ENCODE measurements around the gene FXYD2.
"Not testable (repeated sequence)": the region's sequence is repeated elsewhere in the genome, so short reads cannot be mapped to it uniquely, and the experiment has no call there.

Gene FXYD2

DNA sequence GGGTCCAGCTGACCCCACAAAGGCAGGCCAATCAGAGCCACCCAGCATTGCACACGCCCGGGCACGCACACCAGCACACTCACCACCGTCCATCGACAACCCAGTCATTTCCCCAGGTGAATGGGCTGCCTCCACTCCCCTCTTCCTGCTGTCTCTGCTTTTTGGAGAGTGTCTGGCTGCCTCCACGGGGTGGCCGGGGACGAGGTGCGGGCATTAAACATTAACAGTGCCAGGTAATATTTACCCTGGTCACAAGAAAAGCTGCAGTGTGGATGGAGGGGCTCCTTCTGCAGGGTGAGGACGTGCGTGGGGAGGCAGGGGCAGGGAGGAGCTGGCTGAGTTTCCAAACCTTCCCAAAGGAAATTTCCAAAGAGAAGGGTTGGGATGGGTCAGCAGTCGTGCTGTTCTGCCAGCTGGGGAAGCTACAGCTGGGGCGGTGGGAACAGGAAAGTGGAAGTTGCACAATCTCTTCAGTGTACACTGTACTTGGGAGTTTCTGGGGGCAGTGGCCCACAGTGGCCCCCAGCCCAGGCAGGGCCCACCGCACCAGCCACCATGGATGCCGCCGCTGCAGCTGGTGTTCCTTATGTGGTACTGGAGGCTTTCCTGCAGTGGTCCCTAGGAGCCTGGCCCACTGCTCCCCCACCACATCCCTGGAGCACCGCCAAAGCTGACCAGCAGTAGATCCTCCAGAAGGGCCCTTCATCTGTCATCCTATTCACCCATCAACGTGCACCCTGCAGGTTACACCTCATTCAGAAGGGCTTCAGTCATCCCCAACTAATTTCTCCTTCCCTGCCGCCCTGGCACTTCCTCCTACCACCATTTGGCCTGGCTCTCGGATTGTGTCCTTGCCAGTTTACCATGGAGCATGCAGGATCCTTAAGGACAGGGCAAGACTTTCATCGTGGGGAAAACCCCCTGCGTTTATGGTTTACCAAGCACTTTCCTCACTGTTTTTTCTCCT, at the start of gene FXYD2:
TSS of gene FXYD2 (minus strand) at position 174 of the 967 bp plus-strand sequence. CDS start at position 108, 66 bp downstream.
- DNase-seq (ENCODE audit: low read depth in 2 of 2), result no peak

DNA sequence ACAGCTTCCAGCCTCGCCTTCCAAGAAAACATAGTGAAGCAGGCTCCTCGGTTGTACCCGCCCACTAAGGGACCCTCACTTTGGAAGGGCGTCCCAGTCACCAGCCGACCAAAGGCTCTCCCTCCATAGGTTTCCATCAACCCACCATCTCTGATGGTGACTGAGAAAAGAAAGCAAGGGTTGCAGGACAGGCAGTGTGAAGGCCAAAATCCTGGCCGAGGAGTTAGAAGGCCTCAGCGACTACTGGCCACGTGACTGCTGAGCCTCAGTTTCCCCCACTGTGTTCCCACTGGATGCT, 49.2 kb upstream of the FXYD2 start:
- DNase-seq (ENCODE audit: low read depth in 2 of 2), result no peak

DNA sequence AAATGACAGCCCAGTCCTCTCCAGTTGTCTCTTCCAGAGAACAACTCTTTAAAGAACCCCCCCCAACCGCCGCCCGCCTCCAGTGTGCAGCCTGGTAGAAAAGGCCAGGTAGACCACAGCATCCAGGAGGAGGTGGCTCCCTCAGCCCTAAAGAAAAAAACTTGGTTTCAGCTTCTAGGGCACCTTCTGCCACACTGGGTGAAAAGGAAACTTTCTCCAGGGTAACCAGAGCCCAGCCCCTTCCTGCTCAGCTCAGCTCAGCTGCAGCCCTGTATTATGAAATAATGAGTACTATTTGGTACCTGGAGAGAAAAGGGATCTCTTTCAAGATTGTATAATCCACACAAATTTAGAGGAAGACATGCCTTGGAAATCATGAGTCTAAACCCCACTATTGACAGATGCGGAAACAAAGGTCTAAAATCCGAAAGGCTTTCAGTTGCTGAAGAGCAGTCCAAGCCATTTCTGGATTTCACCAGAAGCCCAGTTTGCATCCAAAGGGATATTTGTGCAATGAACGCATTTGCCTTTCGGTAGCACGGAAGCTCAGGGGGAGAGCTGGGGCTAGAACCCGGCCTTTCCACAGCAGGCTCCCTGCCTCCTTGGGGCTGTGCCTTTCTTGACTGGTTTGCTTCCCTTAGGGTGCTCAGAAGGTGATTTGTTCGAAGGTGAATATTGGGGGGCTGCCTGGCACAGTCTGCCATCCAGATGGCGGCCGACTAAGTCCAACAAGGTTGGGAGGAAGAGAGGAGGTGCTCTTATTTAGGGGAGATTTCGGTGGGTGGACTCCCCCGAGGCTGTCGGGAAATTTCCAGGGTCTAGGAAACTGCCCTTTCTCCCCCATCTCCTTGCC, 48.7 kb upstream of the FXYD2 start:
- no peak for DNase-seq (ENCODE audit: low read depth in 2 of 2)

DNA sequence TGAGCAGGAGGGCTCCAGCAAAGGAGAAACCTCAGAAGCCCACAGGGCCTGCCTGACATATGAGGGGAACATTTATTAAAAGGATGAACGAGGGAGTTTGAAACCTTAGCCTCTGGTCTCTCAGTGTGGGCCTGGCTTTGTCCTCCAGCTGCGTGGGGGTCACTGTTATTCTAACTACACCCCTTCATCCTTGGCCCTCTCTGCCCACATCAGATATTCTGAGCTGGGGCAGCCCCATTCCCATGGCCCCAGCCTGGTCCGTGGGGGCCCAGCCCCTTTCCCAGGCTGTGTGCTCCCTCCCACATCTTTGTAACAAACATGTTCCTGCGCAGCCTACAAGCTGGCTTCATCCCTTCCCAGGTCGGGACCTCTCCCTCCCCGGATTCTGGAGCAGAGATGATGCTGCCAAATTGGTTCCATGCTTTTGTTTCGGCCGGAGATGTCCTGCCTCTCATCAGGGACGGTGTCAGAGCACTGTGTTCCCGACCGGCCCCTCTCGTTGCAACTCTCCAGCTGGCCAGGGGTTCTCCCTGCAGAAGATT, 47.9 kb upstream of the FXYD2 start:
- DNase-seq (ENCODE audit: low read depth in 2 of 2), result no peak

DNA sequence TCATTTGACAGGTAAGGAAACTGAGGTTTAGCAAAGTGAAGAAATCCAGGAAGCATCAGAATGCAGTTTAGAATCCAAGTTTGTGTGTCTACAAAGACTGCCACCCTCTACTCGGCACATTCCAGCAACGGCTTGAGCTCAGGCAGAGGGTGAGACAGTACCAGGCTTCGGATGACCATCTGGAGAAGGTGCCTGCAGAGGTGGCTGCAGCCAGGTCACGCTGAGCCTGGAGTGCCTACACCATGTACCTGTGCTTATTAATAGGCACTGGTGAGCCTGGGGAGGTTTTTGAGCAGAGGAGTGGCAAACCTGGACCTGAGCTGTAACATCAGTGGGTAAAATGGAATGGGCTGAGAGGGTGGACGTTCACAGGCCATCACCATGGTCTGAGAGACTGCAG, 47.2 kb upstream of the FXYD2 start:
- no peak for DNase-seq (ENCODE audit: low read depth in 2 of 2)

DNA sequence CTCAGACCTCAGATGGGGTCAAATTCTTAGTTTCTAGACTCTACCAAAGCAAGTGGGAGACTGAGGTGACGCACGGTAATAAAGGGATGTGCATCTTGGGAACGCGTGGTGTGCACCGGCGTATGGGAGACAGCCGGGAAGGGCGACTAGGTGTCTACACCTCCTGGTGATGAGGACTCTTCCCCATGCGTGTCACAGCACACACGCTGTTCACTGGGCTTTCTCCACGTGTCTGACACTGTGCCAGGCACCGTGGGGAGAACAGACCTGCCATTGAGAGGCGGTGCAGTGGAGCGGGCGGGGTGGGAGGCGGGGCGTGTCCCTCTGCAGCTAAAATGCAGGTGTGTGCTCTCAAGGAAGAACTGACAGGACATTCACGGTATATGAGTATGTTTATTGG, 46.6 kb upstream of the FXYD2 start:
- DNase-seq (ENCODE audit: low read depth in 2 of 2), result no peak

DNA sequence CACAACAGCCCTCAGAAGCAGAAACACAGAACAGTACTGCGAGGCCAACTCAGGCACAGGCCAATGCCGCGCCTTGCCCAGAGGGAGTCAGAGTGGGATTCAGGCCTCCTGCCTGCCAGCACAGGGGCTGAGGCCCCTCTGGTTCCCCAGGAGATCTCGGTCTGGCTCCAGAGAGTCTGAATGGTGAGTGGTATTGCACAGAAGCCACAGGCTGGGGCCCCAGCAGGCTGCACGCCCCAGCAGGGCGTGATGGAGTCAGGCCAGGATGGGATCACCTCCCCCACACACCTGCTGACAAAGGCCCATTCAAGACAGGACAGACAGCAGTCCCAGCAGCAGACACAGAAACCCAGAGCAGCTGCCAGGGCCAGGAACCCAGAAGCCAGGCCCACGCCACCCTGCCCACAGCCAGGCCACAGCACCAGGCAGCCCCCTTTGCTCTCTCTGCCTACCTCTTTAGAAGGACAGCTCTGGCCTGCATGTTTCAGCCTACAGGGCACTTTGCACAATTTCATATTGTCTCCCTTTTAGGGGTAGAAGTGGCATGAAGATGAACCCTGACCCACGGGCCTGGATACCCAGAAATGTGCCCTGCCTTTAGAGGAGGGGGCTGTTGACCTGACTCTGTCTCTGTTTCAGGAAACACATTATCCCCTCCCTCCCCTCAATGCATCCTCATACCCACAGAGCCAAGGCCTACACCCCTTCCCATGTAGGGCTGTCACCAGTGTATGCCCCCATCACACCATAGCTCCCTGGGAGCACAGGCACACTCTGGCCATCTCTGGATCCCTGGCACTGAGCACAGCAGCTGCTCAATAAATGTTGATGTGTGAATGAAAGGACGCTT, 45.8 kb upstream of the FXYD2 start:
- no peak for DNase-seq (ENCODE audit: low read depth in 2 of 2)

DNA sequence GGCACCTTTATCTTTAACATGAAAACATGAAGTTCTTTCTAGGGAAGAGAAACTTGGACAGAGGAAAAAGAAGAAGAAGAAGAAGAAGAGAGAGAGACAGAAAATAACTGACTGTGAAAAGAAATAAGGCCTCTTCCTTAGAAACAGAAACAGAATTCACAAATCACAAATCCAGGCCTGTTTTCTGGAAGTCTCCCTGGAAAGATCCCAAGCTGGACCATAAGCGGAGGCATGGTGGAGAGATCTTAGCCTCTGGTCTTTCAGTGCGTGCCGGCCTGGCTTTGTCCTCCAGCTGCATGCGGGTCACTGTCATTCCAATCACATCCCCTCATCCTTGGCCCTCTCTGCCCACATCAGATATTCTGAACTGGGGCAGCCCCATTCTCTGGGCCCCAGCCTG, 45.1 kb upstream of the FXYD2 start:
- no peak for DNase-seq (ENCODE audit: low read depth in 2 of 2)

DNA sequence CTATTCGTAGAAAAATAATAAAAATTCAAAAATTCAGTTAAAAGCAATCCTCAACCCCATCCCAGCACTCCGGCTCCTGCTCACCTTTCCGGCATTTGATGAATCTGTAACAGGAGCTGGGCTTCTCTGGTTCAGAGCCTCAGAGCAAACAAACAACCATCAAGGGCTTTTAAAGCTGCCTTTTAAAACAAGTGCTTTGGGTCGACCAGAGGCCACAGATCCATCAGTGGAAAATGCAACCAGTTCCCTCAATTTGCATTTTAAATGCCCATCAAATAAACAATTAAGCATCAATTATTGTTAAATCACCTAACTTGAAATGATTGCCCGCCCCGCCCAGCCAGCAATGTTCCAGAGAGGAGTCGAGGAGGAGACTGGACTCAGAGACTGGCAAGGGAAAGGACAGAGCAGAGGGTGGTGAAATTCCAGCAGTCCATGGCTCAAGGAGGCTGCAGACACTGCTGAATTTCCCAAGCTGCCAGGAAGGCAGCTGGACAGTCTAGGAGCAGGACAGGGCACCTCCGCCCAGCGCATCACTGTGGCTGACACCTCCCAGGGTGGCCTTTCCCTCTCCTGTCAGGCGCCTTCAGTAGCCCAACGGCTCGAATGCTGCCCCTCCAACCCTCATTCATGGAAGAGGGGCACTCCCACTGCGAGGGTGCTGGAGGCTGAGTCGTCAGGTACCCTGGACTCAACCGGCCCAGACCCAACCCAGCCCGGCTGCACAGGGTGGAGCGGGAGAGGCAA, 44.4 kb upstream of the FXYD2 start:
- DNase-seq (ENCODE audit: low read depth in 2 of 2), result no peak

DNA sequence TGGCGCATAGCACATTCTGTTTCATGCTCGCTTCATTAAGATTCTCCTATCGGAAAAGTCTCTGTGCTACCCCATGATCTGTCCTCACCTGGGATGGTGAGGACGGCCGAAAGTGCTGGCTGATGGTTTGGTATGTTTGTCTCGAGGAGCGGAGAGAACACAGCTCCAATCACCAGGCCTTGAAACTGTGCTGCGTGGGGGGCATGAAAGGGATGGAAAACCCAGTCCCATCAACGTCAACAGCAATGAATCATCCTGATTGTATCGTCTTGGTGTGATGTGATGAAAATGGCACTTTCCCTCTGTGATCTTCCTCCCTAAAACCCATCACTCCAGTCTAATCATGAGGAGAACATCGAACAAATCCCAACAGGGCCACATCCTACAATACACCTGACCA, 43.5 kb upstream of the FXYD2 start:
- no peak for DNase-seq (ENCODE audit: low read depth in 2 of 2)

DNA sequence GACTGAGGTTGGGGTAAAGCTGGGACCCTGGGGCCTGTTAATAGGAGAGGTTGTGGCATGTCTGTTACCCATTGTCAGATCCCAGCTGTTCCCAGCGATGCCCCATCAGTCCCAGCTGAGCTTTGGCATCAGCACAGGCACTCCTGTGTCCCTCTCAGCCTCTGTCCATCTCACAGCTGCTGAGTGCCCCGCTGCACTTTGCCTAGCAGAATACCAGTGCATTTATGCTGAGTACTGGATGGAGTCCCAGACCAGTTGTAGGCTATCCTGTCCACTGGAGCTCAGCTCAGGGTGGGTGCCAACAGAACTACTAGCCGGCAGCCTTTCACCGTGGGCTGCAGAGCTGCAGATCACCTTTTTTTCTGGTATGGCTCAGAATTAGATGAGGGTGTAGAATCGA, 42.0 kb upstream of the FXYD2 start:
- no peak for DNase-seq (ENCODE audit: low read depth in 2 of 2)

DNA sequence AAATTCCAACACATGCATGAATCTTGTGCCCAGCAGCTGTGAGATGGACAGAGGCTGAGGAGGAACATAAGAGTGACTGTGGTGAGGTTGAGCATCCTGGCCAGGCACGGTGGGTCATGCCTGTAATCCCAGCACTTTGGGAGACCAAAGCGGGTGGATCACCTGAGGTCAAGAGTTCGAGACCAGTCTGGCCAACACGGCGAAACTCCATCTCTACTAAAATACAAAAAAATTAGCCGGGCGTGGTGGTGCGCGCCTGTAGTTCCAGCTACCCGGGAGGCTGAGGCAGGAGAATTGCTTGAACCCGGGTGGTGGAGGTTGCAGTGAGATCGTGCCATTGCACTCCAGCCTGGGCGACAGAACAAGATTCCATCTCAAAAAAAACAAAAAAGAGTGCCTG, 41.0 kb upstream of the FXYD2 start:
- not testable (repeated sequence) for DNase-seq (ENCODE audit: low read depth in 2 of 2)

DNA sequence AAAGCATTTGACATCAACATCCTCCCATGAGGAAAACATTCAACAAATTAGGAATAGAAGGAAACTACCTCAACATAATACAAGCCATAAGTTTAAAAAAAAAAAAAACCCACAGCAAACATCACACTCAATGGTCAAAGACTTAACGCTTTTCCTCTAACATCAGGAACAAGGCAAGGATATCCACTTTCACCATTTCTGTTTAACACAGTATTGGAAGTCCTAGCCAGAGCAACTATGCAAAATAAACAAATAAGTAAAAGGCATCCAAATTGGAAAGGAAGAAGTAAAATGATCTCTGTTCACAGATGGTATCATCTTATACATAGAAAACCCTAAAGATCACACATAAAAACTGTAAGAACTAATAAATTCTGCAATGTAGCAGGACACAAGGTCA, 38.8 kb upstream of the FXYD2 start:
- no peak for DNase-seq (ENCODE audit: low read depth in 2 of 2)

DNA sequence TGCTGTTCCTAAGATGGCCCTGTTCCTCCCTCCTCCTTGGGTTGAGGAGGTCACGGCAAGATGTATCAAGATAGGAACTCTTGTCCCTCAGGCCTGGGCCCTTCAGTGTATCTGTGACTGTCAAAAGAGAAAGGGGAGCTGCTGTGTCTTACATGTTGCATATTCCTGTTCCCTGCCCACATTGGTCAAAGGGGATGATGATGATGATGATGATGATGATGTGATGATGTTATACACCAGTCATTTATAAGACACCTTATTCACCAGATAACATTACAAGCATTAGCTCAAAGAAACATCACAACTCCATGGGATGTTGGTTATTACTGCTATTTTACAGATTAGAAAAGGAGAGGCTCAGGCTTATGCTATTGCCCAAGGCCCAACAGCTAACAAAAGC, 38.2 kb upstream of the FXYD2 start:
- no peak for DNase-seq (ENCODE audit: low read depth in 2 of 2)

DNA sequence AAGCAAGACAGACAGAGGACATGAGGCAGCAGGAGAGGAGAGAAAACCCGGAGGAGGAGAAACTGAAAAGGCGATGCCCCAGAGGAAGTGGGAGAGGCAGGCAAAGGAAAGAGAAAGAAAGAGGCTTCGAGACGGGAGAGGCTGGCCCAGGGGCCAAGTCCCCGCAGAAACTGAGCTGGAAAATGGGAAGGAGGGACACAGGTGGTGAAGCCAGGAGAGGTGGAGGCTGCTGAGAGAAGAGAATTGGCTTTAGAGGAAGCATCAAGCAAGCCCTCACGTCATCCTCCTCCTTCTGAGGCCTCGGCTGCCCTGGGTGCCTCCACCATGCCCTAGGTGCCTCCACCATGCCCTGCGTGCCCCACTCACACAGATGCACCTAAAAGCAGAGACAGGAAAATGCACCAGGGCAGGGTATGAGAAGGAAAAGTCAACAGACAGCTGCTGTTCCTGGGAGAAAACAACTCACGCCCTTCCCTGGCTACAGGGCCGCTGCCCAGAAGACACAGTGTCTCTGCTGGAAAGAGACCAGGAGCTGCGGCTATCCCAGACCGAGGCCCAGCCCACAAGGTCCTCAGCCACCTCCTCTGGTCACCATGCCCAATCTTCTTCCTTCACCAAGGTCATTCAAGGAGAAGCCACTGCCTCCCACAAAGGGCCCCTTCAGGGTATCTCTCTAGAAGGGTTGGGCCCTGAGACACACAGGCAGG, 37.6 kb upstream of the FXYD2 start:
- DNase-seq (ENCODE audit: low read depth in 2 of 2), result no peak

DNA sequence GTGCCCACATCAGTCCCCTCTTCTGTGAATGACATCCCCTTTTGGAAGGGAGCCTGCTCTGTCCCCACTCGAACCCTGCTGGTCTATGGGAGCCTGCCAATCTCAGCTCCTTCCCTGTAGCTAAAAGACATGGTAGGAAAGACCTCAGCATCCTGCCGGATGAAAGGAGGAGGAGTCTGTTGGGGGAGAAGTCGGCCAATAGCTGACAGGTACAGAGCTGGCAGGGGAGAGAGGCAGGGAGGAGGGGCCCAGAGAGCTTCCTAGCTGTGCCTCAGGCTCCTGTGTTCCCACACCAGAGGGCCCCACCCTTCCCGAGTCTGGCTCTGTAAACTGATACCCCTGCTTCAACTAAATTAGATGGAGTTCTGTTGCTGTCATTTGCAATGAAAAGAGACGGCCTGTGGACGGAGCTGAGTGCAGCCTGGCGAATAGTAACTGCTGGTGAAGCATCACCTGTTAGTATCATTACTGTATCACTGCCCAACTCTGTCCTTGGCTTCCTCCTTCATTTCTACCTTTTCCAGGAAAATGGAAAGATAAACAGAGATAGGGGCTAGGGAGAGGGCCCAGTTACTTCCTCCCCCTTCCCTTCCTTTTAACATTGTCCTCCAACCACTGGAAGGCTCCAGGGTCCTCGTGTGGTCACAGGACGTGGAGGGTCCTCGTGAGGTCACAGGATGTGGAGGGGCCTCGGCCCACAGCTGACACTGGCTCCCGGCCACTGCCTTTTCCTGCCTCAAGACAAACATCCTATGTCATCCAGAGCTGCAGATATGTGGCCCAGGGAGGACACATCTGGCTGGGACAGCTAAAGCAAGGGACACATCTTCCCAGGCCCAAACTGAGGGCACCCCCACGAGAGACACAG, 36.8 kb upstream of the FXYD2 start:
- no peak for DNase-seq (ENCODE audit: low read depth in 2 of 2)

DNA sequence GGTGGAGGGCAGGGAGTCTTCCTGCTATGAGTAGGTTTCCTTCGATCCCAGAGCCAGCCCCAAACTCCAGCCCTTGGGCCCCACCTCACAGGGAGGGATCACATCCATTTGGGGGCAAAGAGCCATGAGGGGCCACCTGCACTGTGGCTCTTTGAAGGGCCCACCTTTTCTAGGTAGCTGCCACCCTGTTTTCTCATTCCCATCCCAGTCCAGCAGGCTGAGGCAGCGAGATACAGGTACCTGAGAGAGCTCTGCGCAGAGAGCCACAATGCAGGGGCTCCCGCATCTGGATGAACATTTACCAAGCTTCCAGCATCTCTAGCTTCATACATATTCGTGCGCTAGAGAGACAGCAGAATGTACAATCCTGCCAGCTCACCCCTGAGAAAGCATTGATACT, 35.6 kb upstream of the FXYD2 start:
- no peak for DNase-seq (ENCODE audit: low read depth in 2 of 2)

DNA sequence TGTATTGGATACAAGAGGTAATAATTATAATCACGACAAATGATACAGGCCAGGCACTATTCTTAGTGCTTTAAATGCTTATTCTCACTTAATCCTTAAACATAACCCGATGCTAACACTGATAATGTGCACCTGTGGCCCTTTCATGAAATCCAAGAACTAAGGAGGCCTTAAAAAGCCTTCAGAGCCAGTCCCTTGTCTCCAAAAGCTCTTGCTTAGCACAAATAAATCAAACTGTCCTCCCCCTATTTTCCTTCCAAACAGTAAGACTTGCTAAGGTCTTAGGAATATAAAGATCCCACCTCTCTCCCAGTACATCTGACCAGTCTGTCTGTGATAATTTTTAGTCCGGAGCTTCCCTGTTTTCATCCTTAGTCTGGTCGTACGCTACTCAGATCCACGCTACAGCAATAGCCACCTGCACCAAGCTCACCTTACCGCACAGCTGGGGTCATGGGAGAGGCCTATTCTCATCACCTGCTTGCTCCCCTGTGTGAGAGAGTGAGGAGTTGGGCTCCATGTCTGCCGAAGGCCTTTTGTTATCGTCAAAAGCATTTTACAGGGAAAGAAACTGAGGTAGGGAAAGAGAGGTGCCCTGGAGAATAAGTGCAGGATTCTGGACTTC, 35.1 kb upstream of the FXYD2 start:
- no peak for DNase-seq (ENCODE audit: low read depth in 2 of 2)

DNA sequence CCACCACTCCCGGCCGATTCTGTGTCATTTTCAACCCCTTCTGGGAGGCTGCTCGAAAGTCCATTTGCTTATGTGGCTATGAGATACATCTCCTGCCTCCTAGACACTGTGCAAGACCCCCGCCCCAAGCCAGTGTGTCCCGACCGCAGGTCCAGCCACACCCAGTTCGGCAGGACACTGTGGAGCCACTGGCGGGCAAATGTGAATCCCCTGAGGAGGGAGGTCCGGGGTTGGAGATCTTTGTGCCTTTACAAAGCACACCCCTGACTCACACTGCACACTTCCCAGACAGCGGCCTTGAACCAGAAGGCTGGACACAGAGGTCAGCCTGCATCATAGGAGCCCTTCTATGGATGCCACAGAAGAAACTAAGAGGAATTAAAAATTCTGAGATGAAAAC, 34.5 kb upstream of the FXYD2 start:
- no peak for DNase-seq (ENCODE audit: low read depth in 2 of 2)
